Left lung (tissue), 10 donors: Measurements from ENCODE around the gene RAX. TPM values are rescaled to one million over a fixed set of nuclear protein-coding genes. Genes with fewer than 3 reads are reported as not detected.

Experiments used
- ATAC-seq: fragments of 200-7000 bp; cut with Tn5 transposase; one replicate; pipeline ENCODE4 v1.9.1; 2020; ENCODE audit warnings: moderate library complexity
- DNase-seq, 4 donors: peaks; one replicate each; pipeline ENCODE4 v3.0.0-alpha.2; 2013 to 2020
- H3K27ac ChIP-seq, 2 donors: fragments of 200-600 bp; sonication (generic) in 1 of 2; one replicate each; pipeline versions ENCODE4 v1.5.0 to v1.8.0; 2020 to 2021
- H3K27me3 ChIP-seq, 2 donors: fragments of 200-600 bp; sonication (generic) in 1 of 2; one replicate each; pipeline versions ENCODE4 v1.5.0 to v1.8.0; 2020 to 2021
- H3K36me3 ChIP-seq, 2 donors: fragments of 200-600 bp; sonication (generic) in 1 of 2; one replicate each; pipeline versions ENCODE4 v1.5.0 to v1.8.0; 2020 to 2021
- H3K4me1 ChIP-seq, 2 donors: fragments of 200-600 bp; one replicate each; pipeline ENCODE4 v1.8.0; 2021
- H3K4me3 ChIP-seq, 2 donors: fragments of 200-600 bp; sonication (generic) in 1 of 2; one replicate each; pipeline versions ENCODE4 v1.5.0 to v1.8.0; 2020 to 2021; ENCODE audit warnings: mild to moderate bottlenecking in 1 of 2
- H3K9me3 ChIP-seq, 2 donors: fragments of 200-600 bp; sonication (generic) in 1 of 2; one replicate each; pipeline versions ENCODE4 v1.5.0 to v1.8.0; 2020 to 2021
- CTCF ChIP-seq, 2 donors: fragments of 200-600 bp; sonication (generic) in 1 of 2; IDR thresholded peaks; one replicate each; pipeline versions ENCODE4 v1.5.0 to v1.8.0; 2021; ENCODE audit warnings: antibody characterized with exemption in 2 of 2
- intact Hi-C, 2 donors: fragments of 100-400 bp; cut with DNase I; formaldehyde crosslinking; loops; one replicate each; pipeline versions ENCODE4 v1.11.2 to v1.14.2; 2022
- polyA plus RNA-seq, 6 donors: library from polyadenylated mRNA; unstranded; fragments of 120-200 nt; gene quantifications; one replicate each; pipeline ENCODE4 v1.2.1, GENCODE V29; 2013; ENCODE audit not compliant: insufficient read length in 6 of 6
- total RNA-seq, 2 donors: library from RNA; stranded (reverse); fragmentation: NEBNext Ultra II Directional; extraction: Animal tissue kit (Norgen Biotek cat#: 25700); gene quantifications; one replicate each; pipeline ENCODE4 v1.2.1, GENCODE V29; 2021
- donor health status: DM: no; HTN: yes; CAD: no.
- donor health status: DM: no; HTN: no; CAD: no.

The RAX gene
- total and polyA plus RNA-seq, 8 donors = not detected

- ATAC-seq (peak; percentile 100), DNase-seq (peak; percentile 66 to 92 (median 79))
- Histone ChIP-seq H3K4me3 (peak overlapping the region in 1 of 2 donors; percentile 17), H3K27ac (no peak overlapping the region), H3K27me3 (peaks cover 10 to 70% of the 10 kb centered on the region in 2 donors), H3K36me3 (no peaks in the 10 kb centered on the region), H3K4me1 (peaks cover 0 to 4% of the 10 kb centered on the region in 2 donors), H3K9me3 (no peaks in the 10 kb centered on the region)
- intact Hi-C loops = loop anchor here in 1 of 2 donors (5.0 kb wide), 1 partner anchor 94 kb away; no protein-coding TSS in a partner anchor
- TF ChIP-seq CTCF (IDR thresholded peaks at IDR 0.05) = peak; percentile 75 to 80
These were observed 35.1 kb upstream of the RAX start for GRCh38 chr18:59308248-59308937.

GRCh38 chr18:59306640-59307039 lies 33.4 kb upstream of the RAX start:
- TF ChIP-seq CTCF (IDR thresholded peaks at IDR 0.05) = no peak
- intact Hi-C loops = loop anchor here in 1 of 2 donors (5.0 kb wide), 1 partner anchor 96 kb away; no protein-coding TSS in a partner anchor
- H3K27me3 ChIP-seq = peaks cover 10 to 67% of the 10 kb centered on the region in 2 donors

GRCh38 chr18:59305295-59305694 lies 32.0 kb upstream of the RAX start:
- no peak for DNase-seq
- peaks cover 10 to 56% of the 10 kb centered on the region in 2 donors for H3K27me3 ChIP-seq

More at GRCh38 chr18:59306640-59307039, 33.4 kb upstream of the RAX start:
- Histone ChIP-seq H3K27ac (no peak overlapping the region), H3K4me3 (no peak overlapping the region), H3K4me1 (peaks cover 0 to 4% of the 10 kb centered on the region in 2 donors), H3K9me3 (no peaks in the 10 kb centered on the region), H3K36me3 (no peaks in the 10 kb centered on the region)
- DNase-seq (no peak), ATAC-seq (no peak)

GRCh38 chr18:59303656-59304195 lies 30.5 kb upstream of the RAX start:
- no peak for TF ChIP-seq CTCF (IDR thresholded peaks at IDR 0.05)
- intact Hi-C loops = no loop called here
- Histone ChIP-seq H3K27me3 (peaks cover 4 to 49% of the 10 kb centered on the region in 2 donors), H3K4me1 (peaks cover 0 to 2% of the 10 kb centered on the region in 2 donors), H3K27ac (no peak overlapping the region), H3K9me3 (no peaks in the 10 kb centered on the region), H3K36me3 (no peaks in the 10 kb centered on the region), H3K4me3 (no peak overlapping the region)
- DNase-seq (no peak), ATAC-seq (no peak)

More at GRCh38 chr18:59305295-59305694, 32.0 kb upstream of the RAX start:
- intact Hi-C loops = loop anchor here in 1 of 2 donors (5.0 kb wide), 1 partner anchor 97 kb away; no protein-coding TSS in a partner anchor
- no peak for ATAC-seq
- H3K4me3 ChIP-seq = no peak overlapping the region
- H3K4me1 ChIP-seq = peaks cover 0 to 4% of the 10 kb centered on the region in 2 donors
- H3K9me3 ChIP-seq = no peaks in the 10 kb centered on the region
- H3K27ac ChIP-seq = no peak overlapping the region
- TF ChIP-seq CTCF (IDR thresholded peaks at IDR 0.05) = no peak
- no peaks in the 10 kb centered on the region for H3K36me3 ChIP-seq

DNA sequence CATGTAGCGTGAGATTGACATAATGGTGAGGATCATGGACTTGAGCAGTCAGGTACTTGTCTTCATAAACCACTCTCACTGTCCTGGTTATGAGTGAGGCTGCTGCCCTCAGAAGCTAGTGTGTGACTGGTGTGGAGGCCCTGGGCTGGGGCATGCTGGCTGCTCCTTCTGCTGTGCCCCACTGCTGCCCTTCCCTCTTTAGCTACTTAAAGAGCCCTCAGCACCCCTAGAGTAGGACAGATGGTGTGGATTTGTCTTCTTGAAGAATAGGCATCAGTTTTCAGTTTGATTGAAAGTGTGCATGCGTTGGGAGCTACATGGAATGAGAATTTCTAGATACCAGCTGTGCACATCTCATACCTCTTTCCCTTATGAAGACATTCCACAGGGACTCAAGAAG lies 29.8 kb upstream of the RAX start:
- Histone ChIP-seq H3K36me3 (no peaks in the 10 kb centered on the region), H3K9me3 (no peaks in the 10 kb centered on the region), H3K4me3 (no peak overlapping the region), H3K4me1 (no peaks in the 10 kb centered on the region), H3K27me3 (peaks cover 4 to 42% of the 10 kb centered on the region in 2 donors), H3K27ac (no peak overlapping the region)
- intact Hi-C loops = no loop called here
- no peak for ATAC-seq
- no peak for TF ChIP-seq CTCF (IDR thresholded peaks at IDR 0.05)
- no peak for DNase-seq
